ENCODE data around the gene DSC1. TPM values are rescaled to one million over a fixed set of nuclear protein-coding genes. Genes with fewer than 3 reads are reported as not detected.

Gene DSC1
- total RNA-seq, 4 donors from 2014 or later: 0.35 TPM; not detected in 3

- H3K27ac ChIP-seq: no peak overlapping the region
- no peak for DNase-seq
- no peaks in the 10 kb centered on the region for H3K4me1 ChIP-seq
- no peaks in the 10 kb centered on the region for H3K36me3 ChIP-seq
- no peaks in the 10 kb centered on the region for H3K27me3 ChIP-seq
- no peak overlapping the region for H3K4me3 ChIP-seq
- no peak for TF ChIP-seq POLR2A (IDR thresholded peaks at IDR 0.05)
- no peak for TF ChIP-seq CTCF (IDR thresholded peaks at IDR 0.05)
- H3K9me3 ChIP-seq: no peaks in the 10 kb centered on the region
Observed at GRCh38 chr18:31171144-31171839, 8.6 kb upstream of the DSC1 start.

DNA sequence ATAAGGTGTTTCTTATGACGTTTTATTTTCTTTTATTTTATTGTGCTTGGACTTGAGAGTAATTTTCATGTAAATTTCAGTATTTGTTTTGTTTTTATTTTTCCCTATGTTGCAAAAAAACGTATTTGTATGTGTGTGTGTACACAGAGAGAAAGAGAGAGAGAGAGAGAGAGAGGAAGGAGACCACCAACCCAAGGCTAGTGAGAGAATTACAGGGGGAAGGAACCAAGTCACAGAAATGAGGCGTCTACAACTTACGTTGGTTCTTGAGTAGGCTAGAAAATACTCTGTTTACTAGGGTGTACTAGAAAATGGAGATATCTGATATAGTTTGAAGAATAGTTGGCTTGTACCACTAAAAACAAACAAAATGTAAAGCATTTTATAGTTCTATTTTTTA, 7.7 kb upstream of the DSC1 start:
- TF ChIP-seq POLR2A (IDR thresholded peaks at IDR 0.05) (no peak), CTCF (IDR thresholded peaks at IDR 0.05) (no peak)
- Histone ChIP-seq H3K4me1 (no peaks in the 10 kb centered on the region), H3K27me3 (no peaks in the 10 kb centered on the region)

DNA sequence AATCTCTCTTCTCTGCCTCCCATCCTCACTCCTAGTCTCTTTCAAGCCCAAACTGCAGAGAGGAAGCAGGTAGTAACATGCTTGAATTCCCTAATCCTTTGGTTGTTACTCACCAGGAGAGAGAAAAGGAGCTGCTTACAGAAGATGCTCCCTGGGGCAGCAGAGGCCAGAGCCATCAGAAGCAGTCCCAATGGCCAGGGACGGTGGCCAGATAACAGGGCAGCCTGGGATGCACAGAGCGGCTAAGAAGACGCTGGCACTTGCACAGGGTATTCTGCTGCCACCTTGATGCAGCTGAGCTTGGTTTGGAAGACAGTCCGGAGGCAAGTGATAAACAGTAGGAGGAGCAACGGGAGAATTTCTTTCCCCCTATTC, 250 bp downstream of the DSC1 start:
- no peak for TF ChIP-seq POLR2A (IDR thresholded peaks at IDR 0.05)
- TF ChIP-seq CTCF (IDR thresholded peaks at IDR 0.05): no peak
- no peaks in the 10 kb centered on the region for H3K9me3 ChIP-seq
- H3K36me3 ChIP-seq: no peaks in the 10 kb centered on the region
- no peak overlapping the region for H3K27ac ChIP-seq
- no peaks in the 10 kb centered on the region for H3K27me3 ChIP-seq
- no peak for DNase-seq
- H3K4me1 ChIP-seq: no peaks in the 10 kb centered on the region
- no peak overlapping the region for H3K4me3 ChIP-seq

More for the DNA sequence above, 7.7 kb upstream of the DSC1 start:
- Histone ChIP-seq H3K4me3 (no peak overlapping the region), H3K9me3 (no peaks in the 10 kb centered on the region), H3K27ac (no peak overlapping the region), H3K36me3 (no peaks in the 10 kb centered on the region)
- DNase-seq: no peak

DNA sequence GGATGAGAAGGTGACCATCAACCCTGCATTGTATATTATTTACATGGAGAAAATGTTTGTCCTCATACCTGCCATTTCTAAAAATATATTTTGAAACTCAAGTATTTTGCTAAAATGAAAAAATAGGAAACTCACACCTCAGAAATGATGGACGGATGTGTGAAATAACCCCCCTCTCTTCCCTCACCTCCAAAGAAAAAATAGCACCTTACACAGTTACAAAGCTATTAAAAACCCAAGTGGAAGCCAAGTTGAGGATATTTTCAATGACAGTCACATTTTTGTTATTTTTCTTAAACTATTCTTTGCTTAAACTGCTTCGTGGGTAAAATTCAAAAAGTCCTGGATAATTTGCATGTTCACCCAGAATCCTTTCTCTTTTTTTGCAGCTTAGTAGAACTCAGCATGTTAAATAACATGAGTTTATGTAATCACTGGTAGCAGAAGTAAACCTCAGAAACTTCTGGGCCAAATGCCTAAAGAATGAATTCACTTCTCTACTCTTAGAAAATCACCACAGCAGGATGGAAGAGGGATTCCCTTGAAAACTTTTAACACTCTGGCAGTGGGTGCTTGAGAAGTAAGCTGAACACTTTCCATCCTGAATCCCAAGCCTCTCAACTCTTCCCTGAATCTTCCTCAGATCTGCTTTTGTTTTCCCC, 768 bp downstream of the DSC1 start:
- no peak overlapping the region for H3K4me3 ChIP-seq
- TF ChIP-seq POLR2A (IDR thresholded peaks at IDR 0.05): no peak
- H3K36me3 ChIP-seq: no peaks in the 10 kb centered on the region
- no peaks in the 10 kb centered on the region for H3K27me3 ChIP-seq
- H3K4me1 ChIP-seq: no peaks in the 10 kb centered on the region
- no peak for DNase-seq
- H3K27ac ChIP-seq: no peak overlapping the region
- no peaks in the 10 kb centered on the region for H3K9me3 ChIP-seq

DNA sequence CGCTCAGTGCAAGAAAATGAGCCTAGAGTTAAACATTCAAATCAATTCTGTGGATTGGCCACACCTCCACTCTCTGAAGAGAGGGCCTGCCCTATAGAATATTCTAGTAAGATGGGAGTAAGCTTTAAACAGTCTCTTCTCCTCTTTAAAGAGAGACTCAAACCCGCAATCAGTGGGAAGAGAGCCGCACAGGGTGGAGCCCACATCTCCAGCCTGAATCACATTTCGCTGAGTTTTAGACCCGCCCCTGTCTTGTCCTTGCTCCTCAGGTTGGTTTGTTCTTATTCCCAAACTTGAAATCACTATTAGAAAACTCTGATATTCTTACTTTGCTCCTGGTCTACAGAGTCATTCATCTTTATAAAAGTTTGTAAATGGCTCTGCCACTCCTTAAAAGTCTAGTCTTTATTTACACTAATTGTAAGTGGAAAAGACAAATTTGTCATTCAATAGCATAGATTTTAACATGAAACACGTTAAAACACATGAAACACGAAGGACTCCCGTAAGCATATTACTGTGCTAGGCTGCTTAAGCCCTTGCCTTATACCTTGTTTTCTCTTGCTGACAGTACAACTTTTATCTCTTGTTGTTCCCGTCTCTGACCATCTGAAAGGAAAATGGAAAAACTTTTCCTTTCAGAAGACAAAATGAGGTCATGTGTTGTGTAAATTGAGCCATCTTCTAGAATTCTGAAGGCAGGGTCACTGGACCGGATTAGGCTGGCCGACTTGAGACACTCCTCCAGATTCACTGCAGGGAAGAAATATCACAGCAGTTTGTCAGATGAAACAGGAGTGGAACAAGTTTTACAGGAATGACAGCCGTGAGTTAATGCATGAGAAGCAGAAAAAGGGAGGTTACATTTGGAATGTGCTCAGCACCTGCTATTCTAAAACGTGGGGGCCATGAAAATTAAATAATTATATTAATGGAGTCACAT, 5.6 kb downstream of the DSC1 start:
- TF ChIP-seq CTCF (IDR thresholded peaks at IDR 0.05): no peak
- no peaks in the 10 kb centered on the region for H3K36me3 ChIP-seq
- H3K4me1 ChIP-seq: no peaks in the 10 kb centered on the region
- H3K9me3 ChIP-seq: no peaks in the 10 kb centered on the region
- no peak overlapping the region for H3K4me3 ChIP-seq
- H3K27me3 ChIP-seq: no peaks in the 10 kb centered on the region
- no peak for DNase-seq
- no peak overlapping the region for H3K27ac ChIP-seq

- no peaks in the 10 kb centered on the region for H3K36me3 ChIP-seq
- TF ChIP-seq POLR2A (IDR thresholded peaks at IDR 0.05): no peak
- H3K9me3 ChIP-seq: no peaks in the 10 kb centered on the region
- H3K4me3 ChIP-seq: no peak overlapping the region
- no peak for DNase-seq
- H3K27me3 ChIP-seq: no peaks in the 10 kb centered on the region
- H3K4me1 ChIP-seq: no peaks in the 10 kb centered on the region
- no peak overlapping the region for H3K27ac ChIP-seq
Observed at GRCh38 chr18:31155498-31155897, 7.2 kb downstream of the DSC1 start.

All from Peyer's patch (tissue), 4 donors.